Fibroblast of skin of right quadriceps (primary cell): ENCODE results near the gene KRTAP10-1.
"Not testable (repeated sequence)": the region's sequence is repeated elsewhere in the genome, so short reads cannot be mapped to it uniquely, and the experiment has no call there.

Source experiments
- DNase-seq: peaks from one replicate; pipeline ENCODE4 v3.0.0-alpha.2; 2013

The KRTAP10-1 gene

DNA sequence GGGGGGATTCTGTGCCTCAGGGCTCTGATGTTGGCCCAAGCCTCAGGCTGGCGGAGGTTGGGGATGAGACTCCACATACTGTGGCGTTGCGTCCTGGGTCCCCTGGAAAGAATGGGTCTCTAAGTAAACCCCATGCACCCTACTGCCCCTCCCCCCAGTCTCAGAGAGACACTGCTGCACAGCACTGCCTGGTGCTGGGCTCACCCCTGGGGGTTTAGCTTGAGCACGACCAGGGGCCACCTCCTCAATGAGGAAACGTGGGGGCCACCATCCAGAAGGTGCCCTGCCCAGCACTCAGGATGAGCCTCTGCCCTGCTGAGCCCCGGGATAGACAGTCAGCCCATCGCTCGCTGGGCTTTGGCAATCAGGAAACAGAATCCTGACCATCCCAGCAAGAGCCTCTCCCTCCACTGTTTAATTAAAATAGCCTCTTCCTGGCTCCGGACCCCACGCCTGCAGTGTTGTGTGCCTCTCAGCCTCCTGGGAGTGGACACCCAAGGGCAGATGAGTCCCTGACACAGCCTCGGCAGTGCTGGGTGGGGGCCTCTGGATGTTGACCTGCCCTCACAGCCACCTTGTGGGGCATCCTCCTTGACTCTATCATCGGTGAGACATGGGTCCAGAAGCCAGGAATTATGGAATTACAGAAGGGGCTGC lies 30.0 kb upstream of the KRTAP10-1 start:
- no peak for DNase-seq

DNA sequence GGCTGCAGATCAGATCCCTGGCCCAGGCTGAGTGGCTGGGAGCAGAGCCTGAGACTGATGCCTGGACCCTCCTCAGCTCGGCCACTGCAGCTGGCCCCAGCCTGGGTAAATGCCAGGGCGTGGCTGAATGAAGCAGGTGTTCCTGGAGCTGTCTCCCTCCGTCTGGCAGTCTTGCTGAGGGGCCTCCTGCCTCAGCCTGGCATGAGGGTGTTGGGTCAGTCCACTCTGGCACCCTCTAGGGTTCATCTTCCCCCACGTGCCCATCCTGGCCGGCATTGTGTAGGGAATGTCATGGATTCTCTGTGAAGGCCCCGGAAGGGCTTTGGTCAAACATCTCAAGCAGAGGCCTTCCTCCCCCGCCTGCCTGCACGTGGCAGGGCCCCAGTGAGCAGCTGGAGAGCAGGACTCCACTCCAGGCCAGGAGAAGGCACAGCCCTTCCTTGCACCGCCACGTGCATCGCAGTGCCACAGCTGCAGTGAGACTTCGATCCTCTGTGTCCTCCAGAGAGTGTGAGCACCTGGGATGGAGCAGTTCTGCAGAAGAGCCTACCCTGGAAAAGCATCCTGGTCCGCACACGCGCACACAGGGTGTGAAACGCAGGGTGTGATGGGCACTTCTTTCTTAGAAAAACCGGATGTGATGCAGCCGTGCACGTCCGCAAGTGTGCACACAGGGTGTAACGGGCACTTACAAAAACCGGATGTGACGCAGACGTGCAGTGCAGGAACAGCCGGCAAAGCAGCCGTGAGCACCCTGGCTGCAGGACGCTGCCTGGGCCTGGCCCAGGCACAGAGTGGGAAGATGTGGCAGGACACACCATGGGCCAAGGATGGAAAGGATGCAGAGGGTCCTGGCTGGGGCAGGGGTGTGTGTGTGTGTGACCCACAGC lies 28.9 kb upstream of the KRTAP10-1 start:
- no peak for DNase-seq

DNA sequence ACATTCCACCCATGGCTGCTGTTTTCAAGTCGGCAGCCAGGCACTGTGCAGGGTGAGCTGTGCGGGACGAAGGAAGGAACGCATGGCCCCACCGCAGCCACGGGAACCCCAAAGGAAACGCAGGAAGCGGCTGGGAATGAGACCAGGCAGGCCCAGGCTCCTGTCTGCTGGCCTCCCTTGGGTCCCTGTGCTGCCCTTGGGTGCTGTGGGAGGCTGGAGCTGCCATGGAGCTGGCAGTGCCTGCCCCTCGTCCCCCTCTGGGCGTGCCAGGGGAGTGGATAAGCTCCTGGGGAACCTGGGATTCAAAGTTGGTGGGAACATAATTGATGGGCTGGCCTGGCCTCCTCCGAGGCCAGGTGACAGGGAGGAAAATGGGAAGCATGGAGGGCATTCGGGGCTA lies 28.3 kb upstream of the KRTAP10-1 start:
- DNase-seq: no peak

DNA sequence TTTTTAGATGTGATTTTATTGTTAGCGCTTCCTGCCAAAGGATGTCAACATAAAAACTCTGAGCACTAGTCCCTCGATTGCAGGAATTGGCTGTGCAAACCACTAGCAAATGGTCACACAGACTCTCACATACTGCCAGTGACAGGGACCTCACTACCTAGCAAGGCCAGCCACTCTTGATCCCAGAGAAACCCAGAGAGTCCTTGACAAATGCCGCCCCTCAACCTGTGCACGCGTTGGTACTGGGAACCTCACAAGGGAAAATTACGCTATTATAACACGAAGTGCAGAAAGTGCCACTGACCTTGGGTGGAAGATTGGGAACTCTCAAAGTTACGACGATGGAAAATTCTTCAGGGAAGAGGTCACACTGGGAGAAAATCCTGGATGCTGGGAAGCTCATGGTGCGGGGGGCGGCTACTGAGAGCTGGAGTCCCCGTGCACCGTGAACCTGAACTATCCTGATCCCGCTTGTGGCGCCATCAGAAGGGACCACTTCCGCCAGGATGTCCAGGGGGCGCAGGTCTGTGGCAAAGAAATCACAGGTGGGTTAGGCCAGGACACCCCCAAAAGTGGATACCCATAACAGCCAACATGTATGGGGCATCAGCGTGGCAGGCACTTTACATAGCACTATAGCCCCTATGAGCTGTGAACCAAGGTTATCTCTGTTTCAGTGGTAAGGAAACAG lies 27.6 kb upstream of the KRTAP10-1 start:
- no peak for DNase-seq

DNA sequence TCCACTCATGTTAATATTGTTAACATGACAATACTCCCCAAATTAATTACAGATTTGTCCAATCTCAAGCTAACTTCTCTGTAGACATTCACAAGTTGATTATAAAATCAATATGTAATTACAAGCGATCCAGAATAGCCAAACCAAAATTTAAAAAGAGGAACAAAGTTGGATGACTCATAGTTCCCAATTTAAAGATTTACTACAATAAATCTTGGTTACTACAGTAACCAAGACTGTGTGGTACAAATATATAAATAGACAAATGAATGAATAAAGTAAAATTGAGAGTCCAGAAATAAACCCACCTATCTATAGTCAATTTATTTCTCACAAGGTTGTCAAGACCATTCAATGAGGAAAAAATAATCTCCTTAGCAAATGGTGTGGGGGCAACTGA lies 26.4 kb upstream of the KRTAP10-1 start:
- no peak for DNase-seq

DNA sequence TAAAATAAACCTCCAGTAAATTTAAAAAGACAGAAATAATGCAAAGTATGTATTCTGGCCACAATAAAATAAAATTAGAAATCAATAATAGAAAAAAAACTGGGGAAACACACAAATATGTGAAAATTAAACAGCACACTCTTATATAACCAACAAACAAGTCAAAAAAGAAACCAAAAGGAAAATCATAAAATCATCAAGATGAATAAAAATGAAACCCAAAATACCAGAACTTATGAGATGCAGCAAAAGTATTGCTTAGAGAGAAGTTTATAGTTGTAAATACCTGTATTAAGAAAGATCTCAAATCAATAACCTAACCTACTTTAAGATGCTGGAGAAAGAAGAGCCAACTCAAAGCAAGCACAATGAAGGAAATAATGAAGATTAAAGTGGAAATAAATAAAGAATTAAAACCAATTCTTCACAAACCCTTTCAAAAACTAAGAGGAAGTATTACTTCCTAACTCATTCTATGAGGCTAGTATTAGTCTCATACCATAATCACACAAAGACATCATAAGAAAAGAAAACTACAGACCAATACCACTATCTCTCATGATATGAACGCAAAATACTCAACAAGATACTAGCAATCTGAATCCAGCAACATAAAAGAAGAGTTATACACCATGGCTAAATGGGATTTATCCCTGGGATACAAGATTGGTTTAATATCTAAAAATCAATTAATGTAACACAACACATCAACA lies 25.0 kb upstream of the KRTAP10-1 start:
- no peak for DNase-seq

DNA sequence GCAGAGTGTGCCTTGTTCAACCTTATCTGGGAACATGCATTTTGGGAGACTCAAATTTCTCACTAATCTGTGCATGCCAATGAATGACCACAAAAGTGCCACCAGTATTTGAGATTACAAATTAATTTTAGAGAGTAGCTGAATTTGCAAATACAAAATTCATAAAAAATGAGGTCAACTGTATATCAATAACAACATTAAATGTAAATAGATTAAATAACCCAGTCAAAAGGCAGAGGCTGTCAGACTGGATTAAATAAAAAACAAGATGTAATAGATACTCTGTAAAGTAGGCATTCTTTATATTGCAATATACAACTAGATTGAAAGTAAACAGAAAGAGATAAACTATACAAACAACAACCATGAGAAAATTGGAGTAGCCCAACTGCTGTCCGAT lies 24.1 kb upstream of the KRTAP10-1 start:
- no peak for DNase-seq

DNA sequence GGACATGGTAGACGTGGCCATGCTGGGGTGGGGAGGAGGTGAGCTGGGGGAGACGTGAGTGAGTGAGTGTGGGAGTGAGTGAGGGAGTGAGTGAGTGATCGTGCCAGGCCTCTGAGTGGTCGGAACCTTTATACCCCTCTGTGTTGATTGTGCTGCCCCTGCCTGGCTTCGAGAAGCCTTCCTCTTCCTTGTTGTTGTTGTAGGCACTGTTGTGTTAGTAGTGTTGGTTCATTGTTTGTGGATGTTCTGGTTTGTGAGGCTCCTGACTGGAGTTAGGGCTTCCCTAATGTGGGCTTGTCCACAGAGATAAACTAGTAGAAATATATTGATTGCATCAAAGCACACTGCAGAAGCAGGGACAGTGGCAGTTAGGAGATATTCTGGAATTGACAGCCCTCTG lies 18.7 kb upstream of the KRTAP10-1 start, which contains the start of gene KRTAP10-3:
Gene KRTAP10-3, minus strand, starts transcription at position 101 of the 400 bp plus-strand sequence. Its CDS starts 80 bp downstream, at position 21.
- no peak for DNase-seq

DNA sequence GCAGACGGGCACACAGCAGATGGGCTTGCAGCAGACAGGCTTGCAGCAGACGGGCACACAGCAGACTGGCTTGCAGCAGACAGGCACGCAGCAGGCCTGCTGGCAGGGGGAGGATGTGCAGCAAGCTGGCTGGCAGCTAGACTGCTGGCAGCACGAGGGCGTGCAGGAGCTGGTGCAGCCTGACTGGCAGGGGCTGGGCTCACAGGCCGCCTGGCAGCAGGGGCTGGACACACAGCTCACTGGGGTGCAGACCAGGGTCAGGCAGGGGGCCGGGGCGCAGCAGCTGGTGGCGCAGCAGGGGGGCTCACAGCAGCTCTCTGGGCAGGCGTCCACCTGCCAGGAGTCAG lies 18.3 kb upstream of the KRTAP10-1 start:
- DNase-seq: not testable (repeated sequence)

DNA sequence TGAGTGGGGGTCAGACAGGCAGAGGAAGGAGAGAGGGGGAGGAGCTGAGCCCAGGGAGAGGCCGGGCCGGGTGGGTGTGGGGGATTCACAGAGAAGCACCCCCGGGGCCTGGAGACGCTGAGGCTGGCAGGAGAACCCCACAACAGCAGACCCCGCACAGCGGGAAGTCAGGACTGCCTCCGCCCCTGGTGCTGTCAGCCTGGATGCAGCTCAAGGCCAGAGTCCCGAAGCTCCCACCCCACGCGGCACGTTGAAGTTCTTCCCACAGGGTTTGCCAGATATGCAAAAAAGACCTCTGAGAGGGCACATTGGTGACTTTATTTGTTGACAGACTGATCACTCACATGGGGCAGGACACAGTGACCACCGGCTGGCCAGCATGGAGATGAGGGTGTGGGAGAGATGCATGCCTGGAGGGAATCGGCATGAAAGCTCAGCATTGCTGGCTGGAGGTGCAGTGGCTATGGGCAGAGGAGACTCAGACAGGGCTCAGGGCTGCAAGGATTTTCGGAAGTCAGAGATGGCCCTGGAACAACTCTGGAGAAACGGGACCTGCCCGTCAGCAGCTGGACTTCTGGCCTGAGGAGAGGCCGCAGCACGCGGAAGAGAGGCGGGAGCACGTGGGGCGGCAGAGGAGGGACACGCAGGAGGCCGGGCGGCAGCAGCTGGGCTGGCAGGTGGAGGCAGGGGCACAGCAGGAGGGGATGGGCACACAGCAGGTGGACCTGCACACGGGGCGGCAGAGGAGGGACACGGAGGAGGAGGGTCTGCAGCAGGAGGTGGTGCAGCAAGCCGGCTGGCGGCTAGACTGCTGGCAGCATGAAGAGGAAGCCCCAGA lies 17.7 kb upstream of the KRTAP10-1 start:
- no peak for DNase-seq

DNA sequence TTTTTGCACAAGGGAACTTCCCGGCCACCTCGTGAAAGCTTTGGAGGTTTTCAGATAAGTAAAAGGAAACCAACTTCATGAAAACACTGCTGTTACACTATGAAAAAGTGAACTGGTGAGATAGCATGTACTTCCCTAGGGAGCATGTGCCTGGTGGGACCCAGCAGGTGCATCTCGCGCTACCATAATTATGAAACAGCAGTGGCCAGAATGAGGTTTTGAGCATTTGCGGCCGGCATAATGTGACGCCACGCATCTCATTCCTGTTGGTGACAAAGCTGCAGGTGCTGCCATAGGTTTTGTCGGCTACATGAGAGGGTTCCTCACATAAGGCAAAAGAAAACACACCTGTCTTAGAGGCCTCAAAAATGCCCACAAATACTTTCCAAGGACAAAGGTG lies 16.9 kb upstream of the KRTAP10-1 start:
- no peak for DNase-seq

DNA sequence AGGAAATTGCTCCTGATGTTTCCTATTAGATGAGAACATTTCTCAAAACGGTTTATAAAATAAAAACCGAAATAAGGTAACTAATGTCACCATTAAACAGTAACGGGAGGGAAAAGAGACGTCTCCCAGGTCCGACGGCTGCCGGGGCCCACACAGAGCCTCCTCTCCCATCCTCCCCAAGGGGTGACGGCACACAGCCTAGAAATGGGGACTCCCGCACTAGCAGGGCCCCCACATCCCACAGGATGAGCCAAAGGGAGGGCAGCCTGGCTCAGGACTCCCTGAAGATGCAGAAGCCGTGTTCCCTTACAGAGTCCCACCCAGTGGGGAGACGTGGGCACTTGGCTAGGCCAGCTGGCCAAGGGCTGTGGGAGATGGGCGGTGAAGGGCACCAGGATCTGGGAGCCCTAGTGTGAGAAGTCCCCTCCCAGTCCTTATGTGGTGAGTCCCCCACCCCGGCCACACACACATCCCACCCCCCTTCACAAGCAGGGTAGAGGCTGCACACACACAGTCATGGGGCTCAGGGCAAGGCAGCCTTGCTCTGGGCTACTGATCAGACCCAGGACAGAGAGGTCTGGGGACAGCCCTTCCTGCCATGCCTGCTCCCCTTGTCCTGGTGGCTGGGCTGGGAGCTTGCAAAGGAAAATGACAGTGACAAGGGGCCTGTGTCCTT lies 15.3 kb upstream of the KRTAP10-1 start:
- no peak for DNase-seq

DNA sequence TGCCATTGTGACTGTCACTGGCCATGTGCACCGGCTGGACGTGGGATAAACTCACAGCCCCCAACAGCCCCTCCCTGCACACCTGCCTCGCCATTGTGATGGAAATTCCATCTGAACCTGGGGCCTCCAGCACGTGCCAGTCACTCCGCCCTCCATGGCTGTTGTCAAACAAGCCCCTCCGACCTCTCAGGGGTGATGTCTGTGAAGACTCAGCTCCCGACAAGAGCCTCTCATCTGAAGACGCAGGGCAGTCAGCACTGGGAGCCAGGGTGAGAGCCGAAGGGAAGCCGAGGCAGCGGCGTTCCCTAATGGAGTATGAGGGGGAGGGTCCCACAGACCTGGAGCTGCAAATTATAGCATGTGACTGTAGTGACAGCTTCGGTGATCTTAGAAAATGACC lies 12.7 kb upstream of the KRTAP10-1 start:
- no peak for DNase-seq

DNA sequence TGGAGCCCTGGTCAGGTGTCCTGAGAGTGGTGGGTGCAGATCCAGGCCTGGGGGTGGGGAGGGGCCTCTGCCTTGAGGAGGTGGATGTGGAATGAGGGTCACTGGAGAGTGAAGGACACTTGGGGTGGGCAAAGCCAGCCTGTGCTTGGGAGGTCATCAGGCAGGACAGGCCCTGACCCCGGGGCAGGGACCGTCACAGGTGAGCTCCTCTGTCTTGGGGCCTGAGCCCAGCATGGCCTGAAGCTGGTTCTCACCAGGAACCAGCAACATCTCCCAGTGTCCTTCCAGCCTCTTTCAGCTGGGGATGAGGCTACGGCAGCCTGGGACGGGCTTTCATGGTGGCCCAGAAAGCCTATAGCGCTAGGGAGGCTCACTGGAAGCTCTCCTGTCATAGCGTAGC lies 12.1 kb upstream of the KRTAP10-1 start:
- DNase-seq: no peak

DNA sequence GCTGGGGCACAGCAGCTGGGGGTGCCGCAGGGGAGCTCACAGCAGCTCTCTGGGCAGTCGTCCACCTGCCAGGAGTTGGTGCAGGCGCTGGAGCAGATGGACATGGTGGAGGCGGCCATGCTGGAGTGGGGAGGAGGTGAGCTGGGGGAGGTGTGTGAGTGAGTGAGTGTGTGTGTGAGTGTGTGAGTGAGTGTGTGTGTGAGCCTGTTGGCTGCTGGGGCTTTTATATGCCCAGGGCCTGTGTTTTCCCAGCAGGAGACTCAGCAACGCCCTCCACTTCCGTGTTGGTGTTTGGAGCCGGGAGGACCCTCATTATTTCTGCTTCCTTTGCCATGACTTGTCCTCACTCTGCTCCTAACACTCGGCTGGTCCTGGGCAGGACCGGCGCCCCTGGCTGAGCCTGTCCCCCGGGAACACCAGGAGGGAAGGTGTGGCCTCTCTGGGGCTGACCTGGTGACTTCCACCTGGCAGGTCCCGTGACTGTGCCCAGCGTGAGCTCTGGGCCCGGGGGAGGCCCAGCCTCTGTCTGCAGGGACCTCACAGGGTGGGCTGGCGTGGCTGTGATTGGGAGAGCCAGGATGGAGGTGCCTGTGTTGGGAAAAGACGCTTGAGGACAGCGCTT lies 11.5 kb upstream of the KRTAP10-1 start, which contains the start of gene KRTAP10-2:
Gene KRTAP10-2, minus strand, starts transcription at position 166 of the 622 bp plus-strand sequence. Its CDS starts 47 bp downstream, at position 119.
- DNase-seq: no peak

DNA sequence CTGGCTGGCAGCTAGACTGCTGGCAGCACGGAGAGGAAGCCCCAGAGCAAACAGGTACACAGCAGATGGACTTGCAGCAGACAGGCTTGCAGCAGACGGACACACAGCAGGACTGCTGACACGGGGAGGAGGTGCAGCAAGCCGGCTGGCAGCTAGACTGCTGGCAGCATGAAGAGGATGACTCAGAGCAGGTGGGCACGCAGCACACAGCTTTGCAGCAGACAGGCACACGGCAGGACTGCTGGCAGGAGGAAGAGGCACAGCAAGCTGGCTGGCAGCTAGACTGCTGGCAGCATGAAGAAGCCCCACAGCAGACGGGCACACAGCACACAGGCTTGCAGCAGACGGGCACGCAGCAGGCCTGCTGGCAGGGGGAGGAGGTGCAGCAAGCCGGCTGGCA lies 10.8 kb upstream of the KRTAP10-1 start:
- DNase-seq: no peak

DNA sequence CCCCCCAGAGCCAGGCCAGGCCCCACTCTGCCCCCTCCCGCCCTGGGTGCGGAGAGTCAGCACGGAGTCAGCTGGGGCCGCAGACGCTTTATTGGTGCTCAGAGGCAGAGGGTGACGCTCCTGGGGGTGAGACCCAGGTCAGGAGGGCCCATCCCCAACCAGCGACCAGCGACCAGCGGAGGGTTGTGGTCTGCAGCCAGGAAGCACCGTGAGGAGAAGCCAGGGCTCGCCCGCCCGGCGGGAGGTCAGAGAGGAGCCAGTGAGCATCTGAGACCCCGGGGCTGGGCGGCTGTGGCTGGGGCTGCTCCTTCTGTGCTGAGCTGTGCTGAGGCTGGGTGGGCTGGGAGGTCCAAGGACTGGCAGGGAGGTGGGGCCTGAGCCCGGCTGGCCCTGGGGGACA lies 10.3 kb upstream of the KRTAP10-1 start:
- not testable (repeated sequence) for DNase-seq

DNA sequence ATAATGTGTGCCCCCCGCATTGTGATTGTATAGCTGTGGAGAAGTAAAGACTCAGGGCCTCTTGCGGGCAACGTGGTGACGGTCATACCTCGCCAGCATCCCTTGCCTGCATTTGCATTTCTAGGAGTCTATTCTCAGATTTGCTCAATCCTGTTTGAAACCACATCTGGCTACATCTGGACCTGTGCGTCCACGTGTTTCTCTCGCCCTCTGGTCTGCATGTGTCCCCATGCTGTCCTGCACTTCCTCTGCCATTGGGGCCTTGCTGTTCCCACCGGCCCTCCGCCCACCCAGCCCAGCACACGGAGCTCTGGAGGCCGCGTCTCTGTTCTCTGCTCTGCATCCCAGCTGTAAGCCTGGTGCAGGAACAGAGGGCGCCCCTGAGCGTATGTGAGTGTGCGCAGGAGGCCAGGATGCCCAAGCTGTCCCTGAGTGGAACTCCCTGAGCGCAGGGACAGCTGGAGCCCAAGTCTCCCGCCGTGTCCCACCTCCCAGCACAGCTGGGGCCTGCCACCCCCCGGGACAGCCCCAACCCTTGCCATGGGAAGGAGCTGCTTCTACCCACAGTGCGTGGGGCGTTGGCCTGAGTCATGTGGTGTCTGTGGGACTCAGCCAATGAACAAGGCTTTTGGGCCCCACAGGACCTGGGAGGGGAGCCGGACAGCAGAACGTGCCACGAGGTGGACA lies 9.7 kb upstream of the KRTAP10-1 start:
- no peak for DNase-seq

DNA sequence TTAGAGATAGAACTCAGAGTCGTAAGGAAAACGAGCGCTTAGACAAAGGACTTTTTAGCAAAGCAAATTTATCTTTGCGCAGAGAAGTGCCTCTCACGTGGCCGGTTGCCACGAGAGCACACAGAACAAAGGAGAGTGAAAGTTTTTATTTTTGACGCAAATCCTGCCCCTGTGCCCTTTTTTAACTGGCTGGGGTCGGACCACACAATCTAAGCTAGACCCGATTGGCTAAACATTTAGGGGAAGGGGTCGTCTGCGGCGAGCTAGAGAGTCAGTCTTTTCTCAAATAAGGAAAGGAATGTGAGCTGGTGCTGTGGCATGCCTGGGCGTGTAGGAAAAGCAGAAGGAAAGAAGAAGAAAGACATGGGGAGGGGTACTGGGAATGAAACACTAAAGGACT lies 8.9 kb upstream of the KRTAP10-1 start:
- no peak for DNase-seq

DNA sequence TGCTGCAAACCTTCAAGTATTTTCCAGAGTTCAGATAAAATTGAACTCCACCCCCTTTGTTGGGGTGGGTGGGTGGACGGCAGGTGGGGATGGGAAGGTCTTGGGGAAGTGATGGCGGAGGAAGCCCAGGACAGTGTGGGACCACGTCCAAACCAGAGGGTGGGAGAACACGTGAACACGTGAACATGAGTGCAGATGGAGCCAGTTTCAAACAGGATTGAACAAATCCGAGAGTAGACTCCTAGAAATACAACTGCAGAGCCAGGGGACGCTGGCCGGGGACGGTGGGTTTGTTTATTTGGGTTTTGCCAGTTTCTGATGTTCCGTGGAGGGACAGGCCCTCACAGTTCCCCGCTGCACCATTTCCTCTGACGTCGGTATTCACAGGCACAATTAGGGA lies 8.4 kb upstream of the KRTAP10-1 start:
- no peak for DNase-seq
